Activated CD4-positive, alpha-beta T cell treated with anti-CD3 and anti-CD28 coated beads for 24 hours (primary cell): Measurements from ENCODE around the gene STT3B.
"Not testable (repeated sequence)": the region's sequence is repeated elsewhere in the genome, so short reads cannot be mapped to it uniquely, and the experiment has no call there.

Experiments
- DNase-seq, 2 donors: peaks; one replicate each; pipeline ENCODE4 v3.0.0-alpha.2; 2020; ENCODE audit warnings: low read depth in 2 of 2

STT3B gene

DNA sequence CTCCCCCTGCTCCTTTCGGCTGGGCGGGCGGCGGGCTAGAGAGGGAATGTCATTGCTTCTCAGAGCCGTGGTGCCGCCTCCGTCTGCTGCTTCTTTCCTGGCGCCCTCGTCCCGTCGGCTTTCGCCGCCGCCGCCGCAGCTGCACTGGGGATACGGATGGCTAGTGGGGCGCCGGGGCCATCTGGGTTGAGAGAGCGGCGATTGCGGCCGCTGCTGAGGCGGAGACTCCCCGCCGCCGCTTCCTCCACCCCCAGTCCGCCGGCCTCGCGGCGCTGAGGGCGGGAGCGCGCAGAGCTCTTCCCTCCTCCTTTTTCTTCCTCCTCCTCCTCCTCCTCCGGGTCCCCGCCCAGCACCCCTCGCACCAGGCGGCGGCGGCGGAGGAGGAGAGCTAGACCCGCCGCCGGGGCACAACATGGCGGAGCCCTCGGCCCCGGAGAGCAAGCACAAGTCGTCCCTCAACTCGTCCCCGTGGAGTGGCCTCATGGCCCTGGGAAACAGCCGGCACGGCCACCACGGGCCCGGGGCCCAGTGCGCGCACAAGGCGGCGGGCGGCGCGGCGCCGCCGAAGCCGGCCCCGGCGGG is at the start of gene STT3B:
Gene STT3B, plus strand, starts transcription at position 339 of the 582 bp plus-strand sequence. Its CDS starts 74 bp downstream, at position 413.
- peak; percentile 66 to 72 for DNase-seq

DNA sequence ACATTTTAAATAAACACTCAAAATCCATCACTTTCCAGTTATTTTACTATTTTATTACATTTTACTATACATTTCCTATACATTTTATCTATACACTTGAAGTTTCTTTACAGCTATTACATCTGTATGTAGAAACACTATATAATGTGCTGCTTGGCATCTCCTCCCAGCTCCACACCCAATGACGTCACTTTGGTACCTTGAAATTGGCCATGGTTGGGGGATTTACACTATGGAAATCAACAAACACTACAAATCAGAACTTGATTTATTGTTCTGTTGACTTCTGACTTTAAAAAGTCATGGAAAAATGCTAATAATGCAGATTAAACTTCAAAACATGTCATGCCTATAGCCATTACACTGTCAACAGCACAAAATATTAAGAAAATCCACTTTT is 48.9 kb upstream of the STT3B start:
- DNase-seq = no peak

DNA sequence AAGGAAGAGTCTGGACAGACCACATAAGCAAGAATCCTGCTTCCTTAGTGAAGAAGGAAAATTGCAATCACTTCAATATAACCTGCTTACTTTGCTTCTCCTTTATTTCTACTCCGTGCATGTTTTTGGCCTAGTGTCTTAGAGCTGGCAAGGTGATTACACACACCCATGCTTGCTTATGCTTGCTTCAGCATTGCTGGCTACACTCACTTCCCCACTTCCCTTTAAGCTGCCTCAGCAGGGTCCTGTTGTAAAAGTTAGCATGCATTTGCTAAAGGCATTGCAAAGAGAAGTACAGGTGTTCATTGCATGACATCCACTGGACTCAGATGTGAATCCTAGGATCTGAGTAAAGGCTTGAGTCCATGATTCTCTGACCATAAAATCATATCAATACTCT is 47.5 kb upstream of the STT3B start:
- no peak for DNase-seq

DNA sequence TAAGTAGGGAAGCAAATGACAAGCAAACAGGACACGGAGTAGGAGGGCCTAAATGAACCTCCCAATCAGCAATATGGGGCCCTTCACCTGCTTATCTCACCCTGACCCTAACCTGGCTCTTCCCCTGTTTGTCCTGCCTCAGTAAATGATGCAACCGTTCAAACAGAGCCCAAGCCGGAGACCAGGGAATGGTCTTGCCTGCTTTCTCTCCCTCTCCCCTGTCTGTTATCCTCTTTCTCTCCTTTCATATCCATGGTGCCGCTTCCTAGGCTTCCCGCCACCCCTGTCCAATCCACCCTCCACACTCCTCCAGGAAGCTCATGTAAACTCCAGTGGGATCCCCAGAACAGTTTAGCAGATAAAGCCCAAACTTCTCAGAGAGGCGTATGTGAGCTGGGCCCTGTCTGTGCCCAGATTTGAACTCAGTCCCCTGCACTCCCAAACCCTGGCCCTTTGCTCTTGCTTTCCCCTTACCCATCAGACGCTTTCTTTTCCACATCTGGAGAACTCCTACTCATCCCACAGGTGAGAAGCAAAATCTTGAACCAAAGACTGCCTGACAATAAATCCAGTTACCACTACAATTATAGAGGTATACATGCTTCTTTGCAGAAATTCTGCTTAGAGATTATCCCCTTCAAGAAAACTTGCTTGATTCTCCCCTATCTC is 45.7 kb upstream of the STT3B start:
- no peak for DNase-seq

DNA sequence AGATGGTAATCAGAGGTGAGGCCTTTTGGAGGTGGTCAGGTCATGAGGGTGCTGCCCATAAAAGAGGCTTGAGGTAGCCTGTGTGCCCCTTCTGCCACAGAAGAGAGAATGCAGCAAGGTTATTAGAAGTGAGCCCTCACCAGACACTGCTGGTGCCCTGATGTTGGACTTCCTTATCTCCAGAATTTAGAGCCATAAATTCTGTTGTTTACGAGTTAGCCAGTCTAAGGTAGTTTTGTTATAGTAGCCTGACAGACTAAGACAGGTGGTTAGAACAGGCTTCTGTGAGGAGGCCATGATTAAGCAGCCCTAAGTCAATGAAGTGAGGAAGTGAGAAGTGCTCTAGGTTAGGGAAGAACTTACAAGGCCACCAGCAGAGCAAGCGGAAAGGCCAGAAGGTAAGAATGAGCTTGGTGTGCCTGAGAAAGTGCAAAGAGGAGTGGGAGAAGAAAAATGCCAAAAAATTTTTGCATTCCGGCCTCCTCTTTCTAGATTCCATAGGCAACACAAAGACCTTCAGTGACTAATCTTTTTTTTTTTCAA is 44.2 kb upstream of the STT3B start:
- no peak for DNase-seq

DNA sequence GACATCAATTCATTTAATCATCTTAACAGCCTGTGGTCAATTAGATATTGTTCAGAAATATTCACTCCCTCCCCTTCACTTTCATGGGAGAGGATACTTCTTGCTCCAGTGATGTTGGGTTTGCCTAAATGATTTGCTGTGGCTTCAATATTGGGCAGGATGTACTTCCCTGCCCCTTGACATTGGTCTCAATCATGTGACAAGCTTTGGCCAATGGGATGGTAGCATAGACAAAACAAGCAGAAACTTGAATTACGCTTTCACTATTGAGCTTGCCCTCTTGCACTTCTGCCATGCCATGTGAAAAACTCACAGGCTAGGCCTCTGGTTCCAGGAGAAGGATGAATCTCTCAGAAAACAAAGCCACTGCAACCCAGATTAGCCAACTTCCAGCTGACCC is 42.2 kb upstream of the STT3B start:
- no peak for DNase-seq

DNA sequence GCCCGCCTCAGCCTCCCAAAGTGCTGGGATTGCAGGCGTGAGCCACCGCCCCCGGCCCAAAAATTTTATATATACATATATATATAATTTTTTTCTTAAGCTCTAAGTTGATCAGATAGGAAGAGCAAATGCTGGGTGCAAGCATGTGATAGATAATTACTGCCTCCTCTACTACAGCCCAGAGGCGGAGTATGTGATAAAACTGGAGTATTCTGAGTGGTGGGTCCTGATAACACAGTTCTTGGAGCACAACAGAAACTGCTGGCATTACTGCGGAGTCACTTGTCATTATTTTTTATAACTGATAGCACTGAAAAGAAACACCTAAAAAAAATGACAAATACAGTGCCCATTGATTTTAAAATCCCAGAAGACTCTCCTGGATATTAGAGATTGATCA is 41.1 kb upstream of the STT3B start:
- no peak for DNase-seq

DNA sequence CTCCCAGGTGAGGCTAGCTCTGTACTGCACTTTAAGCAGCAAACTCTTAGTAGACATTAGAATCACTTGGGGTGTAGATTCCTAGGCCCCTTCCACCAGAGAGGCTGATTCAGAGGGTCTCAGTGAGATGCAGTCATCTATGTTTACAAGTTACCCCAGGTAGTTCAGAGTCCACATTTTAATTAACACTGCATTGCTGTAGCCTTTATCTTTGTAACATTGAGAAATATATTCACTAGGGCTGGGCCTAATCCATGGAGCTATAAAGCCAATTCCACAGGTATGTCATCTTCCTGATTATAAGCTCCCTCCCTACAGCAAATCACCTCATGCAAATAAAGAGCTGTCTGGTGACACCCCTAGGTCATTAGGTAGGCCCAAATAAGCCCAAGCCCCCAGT is 39.6 kb upstream of the STT3B start:
- no peak for DNase-seq

DNA sequence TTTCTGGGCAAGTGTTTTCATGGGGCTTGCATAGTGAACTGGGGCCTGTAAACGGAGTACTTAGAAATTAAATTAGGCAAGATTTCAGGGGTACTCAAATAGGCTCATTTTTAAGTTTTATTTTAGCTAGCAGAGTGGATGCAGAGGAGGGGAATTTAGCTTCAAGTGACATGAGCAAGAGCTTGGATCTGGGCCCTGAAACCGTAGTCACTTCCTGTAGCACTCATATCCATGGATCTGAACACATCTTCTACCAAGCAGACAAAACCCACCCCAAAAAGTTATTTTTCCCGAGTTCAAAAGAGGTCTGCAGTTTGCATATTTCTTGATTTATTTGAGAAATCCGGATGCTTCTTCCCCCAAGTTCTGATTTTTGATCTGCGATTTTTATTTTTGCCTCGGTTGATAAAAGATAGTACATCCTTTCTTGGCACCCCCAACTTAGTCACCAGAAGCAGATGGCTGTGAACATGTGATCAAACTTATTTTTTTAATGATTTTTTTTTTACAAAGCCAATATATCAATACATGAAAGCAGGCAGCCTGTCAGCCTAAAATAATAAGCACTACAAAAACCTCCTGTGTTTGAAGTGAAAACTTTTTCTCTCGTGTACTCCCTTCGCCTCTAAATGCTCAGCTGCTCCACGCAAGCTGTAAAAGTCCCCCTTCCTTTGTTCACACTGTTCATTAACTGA is 36.6 kb upstream of the STT3B start:
- DNase-seq = no peak

DNA sequence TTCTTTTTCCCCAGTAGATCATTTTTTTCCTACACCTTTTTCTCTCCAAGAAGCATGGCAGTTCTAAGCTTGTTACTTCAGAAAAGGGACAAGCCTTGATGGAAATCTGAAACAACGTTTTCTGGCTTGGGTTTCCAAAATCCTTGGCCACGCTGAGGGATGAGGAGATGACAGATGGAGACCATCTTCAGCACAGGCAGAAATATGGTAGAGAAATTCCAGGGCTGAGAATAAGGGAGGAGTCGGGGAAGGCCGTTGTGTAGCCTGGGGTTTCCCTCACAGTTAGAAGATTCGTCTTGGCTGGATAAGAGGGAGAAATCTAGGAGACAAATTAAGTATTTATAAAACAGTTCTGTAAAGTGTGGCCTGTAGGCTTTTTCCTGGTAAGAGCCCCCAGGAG is 33.9 kb upstream of the STT3B start:
- no peak for DNase-seq

DNA sequence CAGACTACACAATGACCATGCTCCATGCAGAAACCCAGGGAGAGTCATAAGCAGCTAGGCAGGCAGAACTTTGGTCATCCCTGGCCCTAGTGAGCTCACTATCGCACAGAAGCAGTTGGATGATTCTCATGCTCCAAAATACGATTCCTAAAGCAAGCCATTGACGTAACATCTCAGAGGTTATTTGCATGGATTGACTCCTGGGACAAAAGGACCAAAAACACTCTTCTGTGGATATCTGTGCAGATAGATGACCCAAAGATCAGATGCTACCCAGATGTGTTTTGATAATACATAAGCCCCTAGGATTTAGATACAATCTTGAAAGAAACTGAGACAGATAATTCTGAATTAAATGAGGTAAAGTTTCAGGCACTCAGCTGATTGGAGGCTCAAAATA is 33.4 kb upstream of the STT3B start:
- no peak for DNase-seq

DNA sequence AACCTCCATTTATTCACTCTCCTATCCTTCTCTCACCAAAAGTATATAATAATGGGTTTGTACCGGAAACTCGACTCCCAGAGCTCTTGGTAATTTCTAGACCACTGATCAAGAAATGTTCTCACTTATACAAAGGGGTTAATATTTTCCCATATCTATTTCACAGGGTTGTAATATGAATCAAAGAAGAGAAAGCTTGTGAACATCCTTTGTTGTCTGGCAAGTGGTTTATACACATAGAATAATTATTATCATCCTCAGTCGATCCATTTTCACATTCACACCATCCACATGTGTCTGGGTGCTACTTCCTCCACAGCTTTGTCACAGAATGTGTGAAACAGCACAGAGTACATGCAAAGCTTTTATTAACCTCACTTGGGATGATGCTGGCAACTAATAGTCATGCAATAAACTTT is 29.9 kb upstream of the STT3B start:
- no peak for DNase-seq

DNA sequence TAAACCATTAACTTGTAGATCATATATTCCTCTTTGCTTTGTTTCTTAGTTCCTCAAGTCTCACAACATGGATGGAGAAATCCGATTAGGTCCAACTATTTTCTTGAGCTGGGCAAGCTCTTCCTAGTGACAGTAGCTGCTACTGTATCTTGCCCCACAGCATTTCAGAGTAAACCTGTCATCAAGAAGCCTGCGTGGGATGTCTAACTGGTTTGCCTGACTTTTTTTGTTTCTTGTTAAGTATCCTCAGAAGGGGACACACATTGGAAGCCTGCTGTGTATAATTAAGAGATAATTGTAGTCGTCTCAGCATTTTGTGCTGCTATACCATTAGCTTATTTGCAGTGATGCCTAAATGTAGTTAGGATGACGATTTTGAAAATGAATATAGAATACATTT is 29.3 kb upstream of the STT3B start:
- no peak for DNase-seq

DNA sequence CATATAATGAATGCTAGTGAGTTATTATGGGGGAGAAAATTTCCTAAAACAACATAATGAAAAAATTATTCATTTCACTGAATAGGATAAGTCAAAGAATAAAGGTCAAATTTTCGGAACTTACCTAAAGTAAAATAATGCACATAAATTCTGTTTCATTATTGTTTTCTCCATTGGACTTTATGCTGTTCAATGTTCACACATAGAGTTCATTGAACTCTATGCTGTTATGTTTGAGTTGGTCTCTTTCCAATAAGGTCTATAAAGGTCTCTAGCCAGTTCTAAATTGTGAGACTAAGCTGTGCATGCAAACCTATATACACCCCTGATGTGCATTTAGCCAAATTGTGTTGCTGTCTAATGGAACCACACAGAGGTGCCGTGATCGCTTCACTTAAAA is 28.5 kb upstream of the STT3B start:
- no peak for DNase-seq

DNA sequence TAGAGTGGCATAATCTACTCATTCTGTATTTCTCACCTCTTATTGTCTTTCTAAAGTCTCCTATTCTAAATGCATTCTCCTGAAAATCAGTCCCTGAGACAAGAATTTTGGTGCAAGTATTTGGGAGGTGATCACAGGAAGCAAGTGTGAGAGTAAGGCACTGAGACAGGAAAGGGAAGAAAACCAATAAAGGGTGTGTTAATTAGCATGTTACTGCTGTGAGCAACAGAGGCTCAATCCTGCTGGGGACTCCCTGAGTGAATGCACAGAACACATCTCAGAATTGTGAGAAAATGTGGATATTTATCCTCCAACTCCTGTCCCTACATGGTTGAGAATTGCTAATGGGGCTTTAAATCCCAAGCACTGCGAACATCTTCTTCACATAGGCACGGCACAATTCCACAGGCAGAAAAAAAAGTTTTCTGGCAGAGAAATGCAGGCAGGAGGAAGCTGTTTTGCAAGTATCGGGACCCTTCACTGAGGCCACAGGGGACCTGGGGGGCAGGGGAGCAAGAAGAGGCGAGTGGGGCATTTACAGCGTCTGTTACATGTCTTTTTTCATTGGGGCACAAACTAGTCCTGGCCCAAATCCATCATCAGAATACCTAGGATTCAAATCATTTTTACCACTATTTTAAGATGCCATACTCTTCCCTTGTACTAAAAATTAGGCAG is 27.2 kb upstream of the STT3B start:
- DNase-seq = no peak

DNA sequence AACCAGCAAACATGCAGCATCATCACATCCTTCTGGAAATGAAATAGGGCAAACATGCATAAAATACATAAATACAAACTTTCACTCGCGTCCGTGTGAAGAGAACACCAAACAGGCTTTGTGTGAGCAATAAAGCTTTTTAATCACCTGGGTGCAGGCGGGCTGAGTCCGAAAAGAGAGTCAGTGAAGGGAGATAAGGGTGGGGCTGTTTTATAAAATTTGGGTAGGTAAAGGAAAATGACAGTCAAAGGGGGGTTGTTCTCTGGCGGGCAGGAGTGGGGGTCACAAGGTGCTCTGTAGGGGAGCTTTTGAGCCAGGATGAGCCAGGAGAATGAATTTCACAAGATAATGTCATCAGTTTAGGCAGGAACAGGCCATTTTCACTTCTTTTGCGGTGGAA is 26.2 kb upstream of the STT3B start:
- DNase-seq = not testable (repeated sequence)

DNA sequence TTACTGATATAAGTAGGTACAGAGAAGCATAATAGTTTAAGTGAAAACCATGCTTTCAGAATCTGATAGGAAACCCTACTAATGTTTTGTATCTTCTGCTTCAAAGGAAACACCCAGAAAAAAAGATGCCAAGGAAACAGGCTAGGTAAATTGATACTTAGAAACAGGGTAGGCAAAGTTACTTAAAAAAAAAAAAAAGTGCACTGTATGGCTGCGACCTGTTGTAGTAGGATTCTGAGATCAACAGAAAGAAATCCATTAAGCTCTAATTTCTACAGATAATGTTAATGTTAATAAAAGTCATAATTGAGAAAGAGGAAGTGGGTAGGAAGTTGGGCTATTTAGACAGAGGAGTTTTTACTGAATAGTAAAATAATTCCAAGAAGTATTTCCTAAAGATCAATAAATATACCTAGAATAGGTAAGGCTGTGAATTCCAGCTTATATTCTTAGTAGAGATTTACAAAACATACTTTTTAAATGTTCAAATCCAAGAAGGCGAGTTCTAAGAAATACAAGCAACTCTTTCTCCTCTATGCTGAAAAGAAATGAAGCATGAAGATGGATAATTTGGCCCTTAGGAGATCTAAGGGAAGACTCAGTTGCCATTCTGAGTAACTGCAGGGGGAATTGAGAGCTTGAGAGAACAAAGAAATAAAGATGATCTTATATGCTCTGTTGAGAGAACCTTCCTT is 24.1 kb upstream of the STT3B start:
- DNase-seq = no peak

DNA sequence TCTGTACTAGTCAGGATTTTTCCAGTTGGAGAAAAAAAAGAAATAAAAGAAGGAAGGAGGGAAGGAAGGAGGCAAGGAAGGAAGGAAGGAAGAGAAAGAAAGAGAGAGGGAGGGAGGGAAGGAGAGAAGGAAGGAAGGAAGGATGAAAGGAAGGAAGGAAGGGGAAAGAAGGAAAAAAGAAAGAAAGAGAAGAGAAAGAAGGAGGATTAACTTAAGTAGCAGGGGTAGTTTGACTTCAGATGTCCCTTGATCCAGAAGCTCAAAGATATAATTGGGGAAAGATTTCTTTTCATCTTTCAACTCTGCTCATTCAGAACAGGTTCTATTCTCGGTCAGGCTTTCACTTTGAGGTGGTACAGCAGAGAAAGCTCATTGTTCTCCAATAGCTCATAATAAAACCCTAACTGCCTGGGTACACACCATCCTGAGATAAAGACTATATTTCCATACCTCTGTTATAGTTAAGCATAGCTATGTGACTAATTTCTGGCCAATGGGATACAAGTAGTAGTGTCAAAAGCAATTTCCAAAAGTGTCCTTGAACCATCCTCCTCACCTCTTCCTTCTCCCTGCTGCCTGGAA is 23.5 kb upstream of the STT3B start:
- no peak for DNase-seq

DNA sequence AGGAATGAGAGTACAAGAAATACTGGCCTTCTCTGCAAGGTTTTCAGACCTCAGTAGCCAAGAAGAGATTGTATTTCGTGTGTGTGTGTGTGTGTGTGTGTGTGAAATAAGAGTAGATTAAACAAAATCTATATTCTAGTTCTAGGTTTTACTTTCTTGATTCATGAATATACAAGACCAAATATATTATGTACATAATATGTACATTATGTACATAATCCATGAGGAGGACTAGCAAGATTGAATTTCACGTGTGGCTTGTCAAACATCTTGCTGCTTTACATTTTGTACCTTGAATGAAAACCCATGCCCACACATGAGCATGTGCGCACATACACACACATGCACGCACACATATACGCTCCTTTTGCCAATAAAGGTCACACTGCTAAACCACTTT is 18.2 kb upstream of the STT3B start:
- DNase-seq = no peak

DNA sequence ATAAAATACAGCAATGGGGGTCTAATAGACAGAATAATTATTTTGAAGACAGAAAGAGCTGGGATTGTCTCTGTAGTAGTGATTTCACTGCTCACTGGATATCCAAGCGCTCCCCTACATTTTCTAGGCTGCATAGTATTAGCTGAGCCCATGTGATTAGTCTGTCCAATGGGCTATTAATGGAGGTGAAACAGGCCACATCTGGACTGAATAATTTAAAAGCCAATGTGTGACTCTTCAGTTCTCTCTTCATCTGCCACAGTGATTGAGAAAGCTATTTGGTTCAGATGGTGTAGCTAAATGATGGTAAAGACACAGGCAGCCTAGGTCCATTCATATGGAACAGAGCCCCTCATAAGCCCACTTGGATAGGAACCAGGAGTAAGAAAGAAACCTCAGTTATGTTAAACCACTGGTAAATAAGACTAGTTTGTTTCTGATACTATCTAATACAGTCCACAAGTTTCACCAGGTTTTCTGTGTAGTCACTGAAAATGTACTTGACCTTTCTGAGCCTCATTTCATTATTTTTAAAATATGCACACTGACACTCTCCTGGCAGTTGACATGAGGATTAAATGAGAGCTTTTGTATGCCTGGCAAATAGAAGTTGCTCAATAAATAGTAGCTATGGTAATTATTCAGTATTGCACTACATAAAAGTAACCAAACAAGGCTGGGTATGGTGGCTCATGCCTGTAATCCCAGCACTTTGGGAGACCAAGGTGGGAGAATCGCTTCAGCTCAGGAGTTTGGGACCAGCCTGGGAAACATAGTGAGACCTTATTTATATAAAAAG is 17.0 kb upstream of the STT3B start:
- DNase-seq = no peak

DNA sequence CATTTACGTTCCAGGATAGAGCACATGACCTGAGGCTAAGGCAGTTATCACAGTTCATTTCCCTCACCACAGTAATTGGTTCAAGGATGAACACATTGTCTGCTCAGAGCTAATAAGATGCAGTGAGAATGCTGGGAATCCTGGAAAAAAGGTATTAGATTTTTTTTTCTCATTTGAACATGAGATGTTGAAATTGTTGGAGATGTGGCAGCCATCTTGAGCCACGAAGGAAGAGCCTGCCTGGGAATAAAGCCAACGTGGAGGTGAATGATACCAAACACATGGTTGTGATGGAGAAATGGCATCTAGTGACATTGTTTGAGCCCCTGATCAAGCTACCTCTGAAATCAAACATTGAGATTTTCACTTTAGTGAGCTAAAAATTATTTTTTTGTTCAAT is 16.0 kb upstream of the STT3B start:
- no peak for DNase-seq
